Mucosa of gallbladder (tissue), 1 donor: ENCODE data around the gene STRN. TPM values are rescaled to one million over a fixed set of nuclear protein-coding genes. Genes with fewer than 3 reads are reported as not detected.
"Not testable (repeated sequence)": the region's sequence is repeated elsewhere in the genome, so short reads cannot be mapped to it uniquely, and the experiment has no call there.

Experiments
- DNase-seq: peaks from one replicate; pipeline ENCODE4 v3.0.0-alpha.2; 2020; ENCODE audit warnings: low spot score
- total RNA-seq: library from RNA; stranded (reverse); gene quantifications from one replicate; pipeline ENCODE4 v1.2.1, GENCODE V29; 2021
- donor health status: DM: no; HTN: no; CAD: no.

Gene STRN
- total RNA-seq, 1 donor from 2014 or later = 23.8 TPM

DNA sequence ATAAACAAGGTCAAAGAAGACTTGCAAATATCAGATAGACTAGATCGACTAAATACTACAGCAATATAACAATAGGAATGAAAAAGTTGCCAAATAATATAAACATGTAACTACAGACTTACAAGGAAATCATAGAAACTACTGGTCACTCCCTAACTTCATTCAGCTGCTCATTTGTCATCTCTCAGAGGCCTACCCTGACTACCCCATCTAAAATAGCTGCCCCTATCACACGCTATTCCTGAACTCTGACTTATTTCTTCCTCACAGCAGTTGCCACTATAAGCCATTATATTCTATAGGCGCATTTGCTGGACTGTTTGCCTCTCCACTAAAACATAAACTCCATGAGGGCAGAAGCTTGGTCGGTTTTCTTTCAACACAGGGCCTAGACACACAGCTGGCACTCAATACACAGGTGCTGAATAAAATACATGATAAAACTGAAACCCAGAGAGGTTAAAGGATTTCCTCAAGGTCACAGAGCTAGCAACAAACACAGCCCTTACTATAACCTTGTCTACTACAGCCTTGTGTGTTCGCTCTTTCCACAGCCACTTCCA lies 1.8 kb downstream of the STRN start:
- no peak for DNase-seq

GRCh38 chr2:36963734-36964133 lies 2.6 kb downstream of the STRN start:
- no peak for DNase-seq

GRCh38 chr2:36963106-36963505 lies 3.2 kb downstream of the STRN start:
- DNase-seq = no peak

GRCh38 chr2:36960773-36961172 lies 5.6 kb downstream of the STRN start:
- no peak for DNase-seq

- DNase-seq = no peak
Observed at GRCh38 chr2:36960005-36960675, 6.2 kb downstream of the STRN start.

- DNase-seq = no peak
Observed at GRCh38 chr2:36954977-36955607, 11.2 kb downstream of the STRN start.

GRCh38 chr2:36952748-36953197 lies 13.6 kb downstream of the STRN start:
- DNase-seq = no peak

- DNase-seq = no peak
Observed at GRCh38 chr2:36951574-36951973, 14.8 kb downstream of the STRN start.

GRCh38 chr2:36951027-36951518 lies 15.3 kb downstream of the STRN start:
- no peak for DNase-seq

GRCh38 chr2:36949845-36950244 lies 16.5 kb downstream of the STRN start:
- no peak for DNase-seq

GRCh38 chr2:36945240-36945639 lies 21.1 kb downstream of the STRN start:
- DNase-seq = not testable (repeated sequence)

- DNase-seq = no peak
Observed at GRCh38 chr2:36941867-36942266, 24.5 kb downstream of the STRN start.

DNA sequence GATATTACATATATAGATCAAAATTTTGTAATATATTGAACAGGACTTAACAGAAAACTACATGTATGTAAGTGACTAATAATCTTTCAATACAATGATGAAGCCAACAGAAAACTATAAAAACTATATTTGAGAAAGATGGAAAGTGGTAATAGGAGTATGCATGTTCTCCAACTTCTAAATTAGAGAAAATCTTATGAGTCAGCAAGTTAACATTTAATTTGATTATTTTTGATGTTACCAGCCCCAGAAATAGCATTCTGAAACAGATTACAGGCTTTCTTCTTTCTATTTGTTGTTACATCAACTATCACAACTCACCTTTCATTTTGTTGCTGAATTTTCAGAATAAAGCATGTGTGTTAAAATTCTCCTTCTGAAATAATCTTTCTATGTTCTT lies 29.8 kb downstream of the STRN start:
- DNase-seq = not testable (repeated sequence)

DNA sequence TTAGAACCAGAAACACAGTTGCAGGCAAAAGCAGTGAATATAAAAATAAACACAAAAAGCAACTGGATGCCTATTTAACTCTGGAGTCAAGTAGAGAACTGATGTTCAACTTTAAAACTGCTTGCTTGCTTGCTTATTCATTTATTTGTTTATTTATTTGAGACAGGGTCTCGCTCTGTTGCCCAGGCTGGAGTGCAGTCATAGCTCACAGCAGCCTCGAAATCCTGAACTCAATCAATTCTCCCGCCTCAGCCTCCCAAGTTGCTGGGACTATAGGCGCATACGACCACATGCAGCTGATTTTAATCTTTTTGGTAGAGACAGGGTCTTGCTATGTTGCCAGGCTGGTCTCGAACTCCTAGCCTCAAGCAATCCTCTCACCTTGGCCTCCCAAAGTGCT lies 34.6 kb downstream of the STRN start:
- DNase-seq = not testable (repeated sequence)

GRCh38 chr2:36930787-36931410 lies 35.4 kb downstream of the STRN start:
- not testable (repeated sequence) for DNase-seq

- not testable (repeated sequence) for DNase-seq
Observed at GRCh38 chr2:36926175-36927132, 39.9 kb downstream of the STRN start.

DNA sequence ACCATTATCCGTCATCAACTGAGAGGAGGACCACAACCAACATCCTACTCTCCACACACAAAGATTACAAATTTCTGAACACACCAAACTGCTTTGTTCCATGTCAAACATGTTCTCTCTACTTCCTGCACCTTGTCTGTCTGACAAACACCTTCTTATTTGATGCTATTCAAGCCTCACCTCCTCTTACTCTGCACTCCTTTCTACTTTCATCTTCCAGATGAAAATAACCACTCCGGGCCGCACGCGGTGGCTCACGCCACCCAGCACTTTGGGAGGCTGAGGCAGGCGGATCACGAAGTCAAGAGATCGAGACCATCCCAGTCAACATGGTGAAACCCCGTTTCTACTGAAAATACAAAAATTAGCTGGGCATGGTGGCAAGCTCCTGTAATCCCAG lies 43.7 kb downstream of the STRN start:
- not testable (repeated sequence) for DNase-seq

- DNase-seq = no peak
Observed at GRCh38 chr2:36921984-36922383, 44.4 kb downstream of the STRN start.

- DNase-seq = no peak
Observed at GRCh38 chr2:36919041-36919837, 47.1 kb downstream of the STRN start.

DNA sequence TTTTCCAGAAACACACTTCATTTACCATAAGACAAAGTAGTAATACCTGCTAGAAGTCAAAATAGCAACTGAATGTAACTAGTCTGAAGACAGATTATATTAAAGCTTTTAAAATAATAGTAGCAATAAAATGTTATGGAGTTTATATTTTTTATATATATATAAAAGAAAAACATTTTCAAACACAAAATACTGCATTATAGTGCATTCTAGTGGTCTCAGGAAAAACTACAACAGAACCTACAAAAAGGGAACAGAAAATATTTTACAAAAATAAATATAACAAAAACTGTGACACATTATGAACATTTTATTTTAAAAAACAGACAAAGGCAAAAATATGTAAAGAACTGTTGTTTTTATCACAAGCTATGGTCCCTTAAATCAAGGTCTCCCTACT lies 48.0 kb downstream of the STRN start:
- no peak for DNase-seq

GRCh38 chr2:36915627-36916026 lies 50.7 kb downstream of the STRN start:
- no peak for DNase-seq
